Hepatocyte (in vitro differentiated cells): ENCODE data around the gene HTR2A. TPM values are rescaled to one million over a fixed set of nuclear protein-coding genes. Genes with fewer than 3 reads are reported as not detected.

Source experiments
- DNase-seq: peaks from one replicate; pipeline ENCODE4 v3.0.0-alpha.2; 2016; ENCODE audit warnings: low spot score
- H2AFZ ChIP-seq: fragments of 200-600 bp; sonication (generic); 2 replicates; pipeline ENCODE4 v1.6.0; 2016; ENCODE audit warnings: antibody characterized with exemption, mild to moderate bottlenecking
- H3K27ac ChIP-seq: fragments of 200-600 bp; sonication (generic); 2 replicates; pipeline ENCODE4 v1.5.1; 2016; ENCODE audit warnings: mild to moderate bottlenecking
- H3K27me3 ChIP-seq: fragments of 200-600 bp; sonication (generic); 2 replicates; pipeline ENCODE4 v1.6.1; 2016
- H3K36me3 ChIP-seq: fragments of 200-600 bp; sonication (generic); replicated peaks from 2 replicates; pipeline ENCODE4 v1.5.1; 2016; ENCODE audit warnings: low read depth; ENCODE audit not compliant: insufficient read depth
- H3K4me1 ChIP-seq: fragments of 200-600 bp; sonication (generic); 2 replicates; pipeline ENCODE4 v1.5.1; 2016; ENCODE audit warnings: mild to moderate bottlenecking, moderate library complexity; ENCODE audit not compliant: insufficient read depth
- H3K4me2 ChIP-seq: fragments of 200-600 bp; sonication (generic); 2 replicates; pipeline ENCODE4 v1.6.0; 2016
- H3K4me3 ChIP-seq: fragments of 200-600 bp; sonication (generic); 2 replicates; pipeline ENCODE4 v1.5.1; 2016; ENCODE audit warnings: mild to moderate bottlenecking
- H3K79me2 ChIP-seq: fragments of 200-600 bp; sonication (generic); 2 replicates; pipeline ENCODE4 v1.6.0; 2017; ENCODE audit warnings: mild to moderate bottlenecking
- H3K9me2 ChIP-seq: fragments of 200-600 bp; sonication (generic); replicated peaks from 2 replicates; pipeline ENCODE4 v1.6.0; 2017; ENCODE audit warnings: mild to moderate bottlenecking; ENCODE audit not compliant: insufficient read depth
- H3K9me3 ChIP-seq: fragments of 200-600 bp; sonication (generic); 2 replicates; pipeline ENCODE4 v1.5.1; 2016; ENCODE audit warnings: low read depth, mild to moderate bottlenecking
- H4K20me1 ChIP-seq: fragments of 200-600 bp; sonication (generic); 2 replicates; pipeline ENCODE4 v1.6.0; 2016; ENCODE audit warnings: mild to moderate bottlenecking; ENCODE audit not compliant: insufficient read depth, poor library complexity, severe bottlenecking
- EZH2 ChIP-seq: fragments of 200-600 bp; sonication (generic); IDR thresholded peaks from 2 replicates; pipeline ENCODE4 v1.6.1; 2016; ENCODE audit warnings: antibody characterized with exemption, mild to moderate bottlenecking, borderline replicate concordance
- EZH2phosphoT487 ChIP-seq: fragments of 200-600 bp; sonication (generic); IDR thresholded peaks from one replicate; pipeline ENCODE4 v1.6.1; 2018; ENCODE audit warnings: antibody characterized with exemption, mild to moderate bottlenecking, low read depth, moderate library complexity; ENCODE audit not compliant: unreplicated experiment, severe bottlenecking
- WGBS: methylation state at CpG from one replicate; pipeline ENCODE4 v1.1.6; 2016; ENCODE audit warnings: low lambda C conversion rate; ENCODE audit errors: missing lambda C conversion rate; 5-methylcytosine and 5-hydroxymethylcytosine counted together
- polyA plus RNA-seq: library from polyadenylated mRNA; unstranded; fragments of >200 nt; fragmentation: Nextera tagmentation; extraction: Ambion mirVana; gene quantifications from 2 replicates; pipeline ENCODE4 v1.2.1, GENCODE V29; 2016
- total RNA-seq: library from RNA; depleted of rRNA; stranded (reverse); fragments of >200 nt; gene quantifications from 2 replicates; pipeline ENCODE4 v1.2.3, GENCODE V29; 2014
- TF ChIP-seq, protein P1 (sequence below): fragments of 200-600 bp; sonication (generic); IDR thresholded peaks from 2 replicates; pipeline ENCODE4 v1.5.1; 2016; ENCODE audit warnings: antibody characterized with exemption, mild to moderate bottlenecking; ENCODE audit not compliant: poor library complexity

The HTR2A gene
- total and polyA plus RNA-seq, 2 experiments from 2014 or later: 0.23 TPM; not detected in 1

DNA sequence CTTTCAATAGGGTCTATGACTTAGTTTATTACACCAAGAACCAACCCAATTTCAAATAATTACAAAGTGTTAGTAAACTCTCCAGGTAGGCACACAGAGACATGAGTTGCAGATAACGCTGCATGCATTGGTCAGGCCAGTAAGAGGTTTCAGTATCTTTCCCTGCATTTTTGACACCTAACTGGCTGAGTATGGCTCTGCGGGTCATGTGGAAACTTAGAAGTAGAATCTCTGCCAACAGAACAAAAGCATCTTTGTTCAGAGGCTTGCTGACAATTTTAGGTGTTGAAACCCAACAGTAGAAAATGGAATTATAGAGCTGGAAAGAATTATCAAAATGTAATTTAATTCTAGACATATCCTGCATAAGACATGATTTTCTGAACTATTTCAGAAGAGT, 25.3 kb downstream of the HTR2A start:
- Histone ChIP-seq H3K4me2 (no peak overlapping the region), H3K79me2 (no peaks in the 10 kb centered on the region), H3K4me1 (no peaks in the 10 kb centered on the region), H3K9me2 (no peaks in the 10 kb centered on the region), H4K20me1 (no peaks in the 10 kb centered on the region), H3K27me3 (peaks cover 3% of the 10 kb centered on the region), H2AFZ (no peak overlapping the region), H3K4me3 (no peak overlapping the region), H3K36me3 (no peaks in the 10 kb centered on the region), H3K9me3 (no peaks in the 10 kb centered on the region), H3K27ac (no peak overlapping the region)
- TF ChIP-seq EZH2: no peak
- TF ChIP-seq EZH2phosphoT487: no peak
- TF ChIP-seq, protein P1, sequence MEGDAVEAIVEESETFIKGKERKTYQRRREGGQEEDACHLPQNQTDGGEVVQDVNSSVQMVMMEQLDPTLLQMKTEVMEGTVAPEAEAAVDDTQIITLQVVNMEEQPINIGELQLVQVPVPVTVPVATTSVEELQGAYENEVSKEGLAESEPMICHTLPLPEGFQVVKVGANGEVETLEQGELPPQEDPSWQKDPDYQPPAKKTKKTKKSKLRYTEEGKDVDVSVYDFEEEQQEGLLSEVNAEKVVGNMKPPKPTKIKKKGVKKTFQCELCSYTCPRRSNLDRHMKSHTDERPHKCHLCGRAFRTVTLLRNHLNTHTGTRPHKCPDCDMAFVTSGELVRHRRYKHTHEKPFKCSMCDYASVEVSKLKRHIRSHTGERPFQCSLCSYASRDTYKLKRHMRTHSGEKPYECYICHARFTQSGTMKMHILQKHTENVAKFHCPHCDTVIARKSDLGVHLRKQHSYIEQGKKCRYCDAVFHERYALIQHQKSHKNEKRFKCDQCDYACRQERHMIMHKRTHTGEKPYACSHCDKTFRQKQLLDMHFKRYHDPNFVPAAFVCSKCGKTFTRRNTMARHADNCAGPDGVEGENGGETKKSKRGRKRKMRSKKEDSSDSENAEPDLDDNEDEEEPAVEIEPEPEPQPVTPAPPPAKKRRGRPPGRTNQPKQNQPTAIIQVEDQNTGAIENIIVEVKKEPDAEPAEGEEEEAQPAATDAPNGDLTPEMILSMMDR: no peak
- WGBS: 74% methylated on average over 2 of the region's 2 CpGs
- DNase-seq: no peak

GRCh38 chr13:46868091-46868490, 28.8 kb downstream of the HTR2A start:
- 66% methylated on average over 2 of the region's 2 CpGs for WGBS
- no peak for TF ChIP-seq EZH2
- TF ChIP-seq EZH2phosphoT487: no peak
- TF ChIP-seq, protein P1: no peak
- Histone ChIP-seq H3K9me3 (no peaks in the 10 kb centered on the region), H3K36me3 (no peaks in the 10 kb centered on the region), H2AFZ (no peak overlapping the region), H3K4me3 (no peak overlapping the region), H3K27me3 (no peaks in the 10 kb centered on the region), H3K79me2 (no peaks in the 10 kb centered on the region), H3K4me2 (no peak overlapping the region), H3K4me1 (peaks cover 7% of the 10 kb centered on the region), H3K27ac (no peak overlapping the region), H4K20me1 (no peaks in the 10 kb centered on the region), H3K9me2 (no peaks in the 10 kb centered on the region)
- no peak for DNase-seq

GRCh38 chr13:46866150-46866549, 30.7 kb downstream of the HTR2A start:
- no peaks in the 10 kb centered on the region for H3K36me3 ChIP-seq
- H3K4me2 ChIP-seq: peak overlapping the region; percentile 19
- H3K27ac ChIP-seq: peak overlapping the region; percentile 66
- H3K4me1 ChIP-seq: peaks cover 7% of the 10 kb centered on the region
- no peaks in the 10 kb centered on the region for H3K9me2 ChIP-seq
- H3K9me3 ChIP-seq: no peaks in the 10 kb centered on the region
- no peaks in the 10 kb centered on the region for H3K27me3 ChIP-seq
- DNase-seq: peak; percentile 82
- no peak for TF ChIP-seq EZH2phosphoT487
- no peak for TF ChIP-seq EZH2
- TF ChIP-seq, protein P1: no peak
- no peak overlapping the region for H2AFZ ChIP-seq
- H4K20me1 ChIP-seq: no peaks in the 10 kb centered on the region
- WGBS: 6% methylated on average over 4 of the region's 4 CpGs
- H3K79me2 ChIP-seq: no peaks in the 10 kb centered on the region
- no peak overlapping the region for H3K4me3 ChIP-seq

DNA sequence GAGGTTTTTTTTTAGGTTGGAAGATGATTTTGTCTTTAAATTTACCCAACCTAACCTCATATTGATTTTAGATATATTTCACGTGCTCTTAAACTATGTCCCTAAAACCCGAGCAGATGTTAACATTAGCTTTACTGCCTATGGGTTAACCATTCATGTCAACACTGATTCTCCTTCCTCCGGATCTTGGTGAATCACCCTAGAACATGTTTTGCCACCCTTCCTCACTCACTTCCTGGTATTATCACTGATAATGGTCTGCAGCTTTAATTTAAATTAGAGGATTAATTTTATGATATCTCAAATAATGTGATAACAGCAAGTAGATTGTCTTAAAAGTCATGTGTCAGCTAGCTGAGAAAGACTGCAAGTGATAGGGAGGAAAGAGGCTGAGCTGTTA, 31.9 kb downstream of the HTR2A start:
- H3K79me2 ChIP-seq: no peaks in the 10 kb centered on the region
- no peaks in the 10 kb centered on the region for H4K20me1 ChIP-seq
- H3K36me3 ChIP-seq: no peaks in the 10 kb centered on the region
- no peak overlapping the region for H2AFZ ChIP-seq
- DNase-seq: no peak
- peaks cover 7% of the 10 kb centered on the region for H3K4me1 ChIP-seq
- whole genome bisulfite sequencing: 25% methylated on average over 3 of the region's 3 CpGs
- H3K4me2 ChIP-seq: no peak overlapping the region
- H3K9me3 ChIP-seq: no peaks in the 10 kb centered on the region
- H3K4me3 ChIP-seq: no peak overlapping the region
- H3K9me2 ChIP-seq: no peaks in the 10 kb centered on the region
- H3K27me3 ChIP-seq: no peaks in the 10 kb centered on the region
- H3K27ac ChIP-seq: peak overlapping the region; percentile 66
- no peak for TF ChIP-seq EZH2
- no peak for TF ChIP-seq EZH2phosphoT487
- TF ChIP-seq, protein P1: no peak
